ENCODE measurements around the gene EHD4.

GRCh38 chr15:41980654-41981323 lies 8.4 kb upstream of the EHD4 start:
- TF ChIP-seq POLR2A (IDR thresholded peaks at IDR 0.05) (no peak), CTCF (IDR thresholded peaks at IDR 0.05) (no peak)

All from body of pancreas (tissue), 4 donors.